OCI-LY7 (cell line): Measurements from ENCODE around the gene TMEM8B.

Experiments
- EZH2phosphoT487 ChIP-seq: fragments of 200-600 bp; sonication (generic); IDR thresholded peaks from 2 replicates; pipeline ENCODE4 v1.6.1; 2018; ENCODE audit warnings: low read depth, borderline replicate concordance, mild to moderate bottlenecking, mixed run types, antibody characterized with exemption, low read length, moderate library complexity, mixed read lengths
- TF ChIP-seq, protein P1 (sequence below): fragments of 200-600 bp; sonication (generic); conservative IDR thresholded peaks from 2 replicates; pipeline ENCODE4 v1.5.1; 2014; ENCODE audit warnings: mild to moderate bottlenecking, antibody characterized with exemption, low read length, moderate library complexity, mixed read lengths

GRCh38 chr9:35863583-35863982 lies 34.6 kb downstream of the TMEM8B start:
- TF ChIP-seq, protein P1, sequence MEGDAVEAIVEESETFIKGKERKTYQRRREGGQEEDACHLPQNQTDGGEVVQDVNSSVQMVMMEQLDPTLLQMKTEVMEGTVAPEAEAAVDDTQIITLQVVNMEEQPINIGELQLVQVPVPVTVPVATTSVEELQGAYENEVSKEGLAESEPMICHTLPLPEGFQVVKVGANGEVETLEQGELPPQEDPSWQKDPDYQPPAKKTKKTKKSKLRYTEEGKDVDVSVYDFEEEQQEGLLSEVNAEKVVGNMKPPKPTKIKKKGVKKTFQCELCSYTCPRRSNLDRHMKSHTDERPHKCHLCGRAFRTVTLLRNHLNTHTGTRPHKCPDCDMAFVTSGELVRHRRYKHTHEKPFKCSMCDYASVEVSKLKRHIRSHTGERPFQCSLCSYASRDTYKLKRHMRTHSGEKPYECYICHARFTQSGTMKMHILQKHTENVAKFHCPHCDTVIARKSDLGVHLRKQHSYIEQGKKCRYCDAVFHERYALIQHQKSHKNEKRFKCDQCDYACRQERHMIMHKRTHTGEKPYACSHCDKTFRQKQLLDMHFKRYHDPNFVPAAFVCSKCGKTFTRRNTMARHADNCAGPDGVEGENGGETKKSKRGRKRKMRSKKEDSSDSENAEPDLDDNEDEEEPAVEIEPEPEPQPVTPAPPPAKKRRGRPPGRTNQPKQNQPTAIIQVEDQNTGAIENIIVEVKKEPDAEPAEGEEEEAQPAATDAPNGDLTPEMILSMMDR, result no peak
- TF ChIP-seq EZH2phosphoT487, result no peak
